Measurements from ENCODE around the gene ZNF217. TPM values are rescaled to one million over a fixed set of nuclear protein-coding genes. Genes with fewer than 3 reads are reported as not detected.

The ZNF217 gene
- total and polyA plus RNA-seq, 2 of the 8 experiments (the other 6 are each of a cell fraction or from before 2014, with no cell fraction given), result 15.3 to 87.9 TPM

GRCh38 chr20:53597030-53597482, 3.4 kb upstream of the ZNF217 start:
- H3K27me3 ChIP-seq (replicated peaks in 1 of 4; ENCODE audit: control insufficient read depth in 3 of 4, extremely low read depth in 1 of 4, insufficient read depth in 3 of 4, low read length in 3 of 4), result no peaks in the 10 kb centered on the region
- H3K27ac ChIP-seq (ENCODE audit: low read depth, low read length), result no peak overlapping the region
- peak overlapping the region; percentile 40 to 41 for H3K4me2 ChIP-seq (ENCODE audit: insufficient read depth in 1 of 2, low read depth in 2 of 2, low read length in 2 of 2)
- no peak for TF ChIP-seq YY1 (IDR thresholded peaks at IDR 0.05; ENCODE audit: low read depth, low read length)
- no peak for TF ChIP-seq TBP (IDR thresholded peaks at IDR 0.05; ENCODE audit: low read depth, low read length)
- no peak for TF ChIP-seq TAF7 (optimal IDR thresholded peaks at IDR 0.05; ENCODE audit: borderline replicate concordance, low read depth, low read length)
- no peak for TF ChIP-seq BACH1 (IDR thresholded peaks at IDR 0.05; ENCODE audit: low read length)
- TF ChIP-seq HDAC2 (IDR thresholded peaks at IDR 0.05; ENCODE audit: borderline replicate concordance in 1 of 2, low read depth in 2 of 2, low read length in 2 of 2), result no peak
- TF ChIP-seq CHD2 (IDR thresholded peaks at IDR 0.05; ENCODE audit: low read length), result no peak
- no peak for TF ChIP-seq TCF12 (IDR thresholded peaks at IDR 0.05; ENCODE audit: low read depth, low read length)
- no peak for TF ChIP-seq RXRA (IDR thresholded peaks at IDR 0.05; ENCODE audit: insufficient read depth, low read depth, low read length)
- no peak for TF ChIP-seq RFX5 (IDR thresholded peaks at IDR 0.05; ENCODE audit: borderline replicate concordance, low read depth, low read length)
- no peak for TF ChIP-seq CTBP2 (IDR thresholded peaks at IDR 0.05; ENCODE audit: borderline replicate concordance, insufficient read depth, insufficient read length, low read length)
- TF ChIP-seq SRF (IDR thresholded peaks at IDR 0.05; ENCODE audit: low read depth, low read length), result no peak
- no peak for TF ChIP-seq CHD1 (IDR thresholded peaks at IDR 0.05; ENCODE audit: low read depth, low read length)
- no peak for TF ChIP-seq FOSL1 (IDR thresholded peaks at IDR 0.05; ENCODE audit: insufficient read depth, low read depth, low read length)
- TF ChIP-seq PHF8 (conservative IDR thresholded peaks at IDR 0.05; ENCODE audit: low read depth, low read length), result no peak

More at GRCh38 chr20:53597030-53597482, 3.4 kb upstream of the ZNF217 start:
- no peak overlapping the region for H2BK12ac ChIP-seq (ENCODE audit: low read depth, low read length)
- H3K4ac ChIP-seq (replicated peaks; ENCODE audit: insufficient read length, low read depth, low read length), result no peak overlapping the region
- H2BK15ac ChIP-seq (ENCODE audit: low read length), result no peak overlapping the region
- H3K14ac ChIP-seq (ENCODE audit: insufficient read length), result no peak overlapping the region
- no peaks in the 10 kb centered on the region for H3K9me3 ChIP-seq (ENCODE audit: insufficient read depth in 2 of 2, low read depth in 1 of 2, low read length in 1 of 2)
- 0 out of 2 replicates have a peak overlapping the region, but pooled peaks have one; percentile 38 for H2BK20ac ChIP-seq (ENCODE audit: low read length)
- H3K9ac ChIP-seq (replicated peaks in 1 of 4; ENCODE audit: extremely low read depth in 1 of 4, low read depth in 3 of 4, low read length in 3 of 4), result peak overlapping the region in 1 of 4 experiments; percentile 22; a peak in 1 of 7 replicates
- no peak overlapping the region for H2BK5ac ChIP-seq (ENCODE audit: low read depth, low read length)
- WGBS, 2 experiments (ENCODE audit: extremely low coverage in 1 of 2, insufficient coverage in 1 of 2, insufficient read length in 1 of 2, insufficient replicate concordance in 2 of 2, low coverage in 1 of 2, low lambda C conversion rate in 2 of 2, missing lambda C conversion rate in 1 of 2), result 84% methylated on average over 3 of the region's 3 CpGs; no CpG with 5 or more reads in 1 of the 2 experiments
- H3K23ac ChIP-seq (ENCODE audit: insufficient read length), result no peak overlapping the region
- FAIRE-seq (no peak), DNase-seq (ENCODE audit: low read depth in 1 of 2, low spot score in 2 of 2) (peak in 1 of 2 experiments; percentile 27)
- H3K4me3 ChIP-seq (ENCODE audit: extremely low read depth in 1 of 4, insufficient read depth in 2 of 4, low read depth in 3 of 4, low read length in 4 of 4), result peak overlapping the region in 1 of 4 experiments; percentile 34; a peak in 3 of 8 replicates
- no peak overlapping the region for H3K56ac ChIP-seq (replicated peaks; ENCODE audit: insufficient read length, low read depth, low read length)
- H3K23me2 ChIP-seq (ENCODE audit: low read depth, low read length), result no peaks in the 10 kb centered on the region
- CTCF ChIA-PET (ENCODE audit: partially characterized antibody), result interaction anchor here (0.6 to 1.4 kb wide), 2 partner anchors 19 to 343 kb away, joined by 4 to 6 read pairs; no protein-coding TSS in a partner anchor
- no peak overlapping the region for H2AFZ ChIP-seq (ENCODE audit: low read length)
- no peak overlapping the region for H2BK120ac ChIP-seq (replicated peaks; ENCODE audit: low read depth, low read length)
- peaks cover 2 to 11% of the 10 kb centered on the region in 2 experiments; a peak in 3 of 4 replicates for H3K79me2 ChIP-seq (ENCODE audit: control insufficient read depth in 1 of 2, insufficient read depth in 2 of 2, low read length in 2 of 2)
- no peaks in the 10 kb centered on the region for H4K20me1 ChIP-seq (replicated peaks in 1 of 2; ENCODE audit: control insufficient read depth in 1 of 2, insufficient read depth in 2 of 2, low read length in 2 of 2)
- no peak overlapping the region for H4K5ac ChIP-seq (ENCODE audit: insufficient read length, low read depth, low read length)
- POLR2A ChIA-PET (ENCODE audit: partially characterized antibody), result interaction anchor here (0.6 to 1.9 kb wide), 5 partner anchors 13 to 343 kb away, joined by 3 to 4 read pairs (median 4); no protein-coding TSS in a partner anchor
- H3K18ac ChIP-seq (ENCODE audit: extremely low read depth, low read length), result no peak overlapping the region; the same call in 1 of the 2 replicates
- H4K91ac ChIP-seq (replicated peaks; ENCODE audit: insufficient read length, low read length), result no peak overlapping the region
- H3K4me1 ChIP-seq (replicated peaks in 1 of 4; ENCODE audit: control insufficient read depth in 3 of 4, insufficient read depth in 4 of 4, low read length in 3 of 4), result peaks cover 3 to 19% (median 10%) of the 10 kb centered on the region in 4 experiments
- H2AK5ac ChIP-seq (ENCODE audit: low read depth, low read length), result no peak overlapping the region
- no peaks in the 10 kb centered on the region for H3K79me1 ChIP-seq (ENCODE audit: low read depth, low read length)
- H4K8ac ChIP-seq (ENCODE audit: extremely low read depth, insufficient read depth, low read length), result no peak overlapping the region
- no peaks in the 10 kb centered on the region for H3K36me3 ChIP-seq (ENCODE audit: control insufficient read depth in 2 of 4, insufficient read depth in 4 of 4, low read length in 3 of 4)

Measured in H1 (cell line).